Measurements from ENCODE around the gene GALNT10.
"Not testable (repeated sequence)": the region's sequence is repeated elsewhere in the genome, so short reads cannot be mapped to it uniquely, and the experiment has no call there.

Gene GALNT10, protein sequence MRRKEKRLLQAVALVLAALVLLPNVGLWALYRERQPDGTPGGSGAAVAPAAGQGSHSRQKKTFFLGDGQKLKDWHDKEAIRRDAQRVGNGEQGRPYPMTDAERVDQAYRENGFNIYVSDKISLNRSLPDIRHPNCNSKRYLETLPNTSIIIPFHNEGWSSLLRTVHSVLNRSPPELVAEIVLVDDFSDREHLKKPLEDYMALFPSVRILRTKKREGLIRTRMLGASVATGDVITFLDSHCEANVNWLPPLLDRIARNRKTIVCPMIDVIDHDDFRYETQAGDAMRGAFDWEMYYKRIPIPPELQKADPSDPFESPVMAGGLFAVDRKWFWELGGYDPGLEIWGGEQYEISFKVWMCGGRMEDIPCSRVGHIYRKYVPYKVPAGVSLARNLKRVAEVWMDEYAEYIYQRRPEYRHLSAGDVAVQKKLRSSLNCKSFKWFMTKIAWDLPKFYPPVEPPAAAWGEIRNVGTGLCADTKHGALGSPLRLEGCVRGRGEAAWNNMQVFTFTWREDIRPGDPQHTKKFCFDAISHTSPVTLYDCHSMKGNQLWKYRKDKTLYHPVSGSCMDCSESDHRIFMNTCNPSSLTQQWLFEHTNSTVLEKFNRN

DNA sequence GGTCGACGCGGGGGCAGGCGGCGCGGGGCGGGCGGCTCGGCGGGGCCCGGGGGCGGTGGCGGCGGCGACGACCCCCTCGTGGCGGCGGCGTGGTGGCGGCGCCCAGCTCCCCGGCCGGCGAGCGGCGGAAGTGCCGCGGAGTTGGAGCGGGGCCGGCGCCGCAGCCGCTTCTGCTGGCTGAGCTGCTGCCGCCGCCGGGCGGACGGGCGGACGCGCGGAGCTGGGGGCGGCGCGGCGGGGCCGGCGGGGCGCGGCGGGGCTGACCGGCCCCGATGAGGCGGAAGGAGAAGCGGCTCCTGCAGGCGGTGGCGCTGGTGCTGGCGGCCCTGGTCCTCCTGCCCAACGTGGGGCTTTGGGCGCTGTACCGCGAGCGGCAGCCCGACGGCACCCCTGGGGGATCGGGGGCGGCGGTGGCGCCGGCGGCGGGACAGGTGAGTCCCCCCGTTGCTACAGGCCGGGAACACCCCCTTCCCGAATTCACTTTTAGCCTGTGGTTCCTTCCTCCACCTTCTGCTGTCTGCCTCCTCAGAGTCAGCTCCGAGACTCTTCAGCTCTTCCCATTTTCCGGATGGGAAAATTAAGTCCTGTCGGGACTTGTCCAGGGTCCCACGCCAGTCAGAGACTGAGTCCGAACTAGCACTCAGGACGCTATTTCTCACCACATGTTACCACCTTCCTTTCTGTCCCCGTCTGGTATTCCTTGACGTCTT is at the start of gene GALNT10:
Gene GALNT10, plus strand, starts transcription at position 139 of the 710 bp plus-strand sequence. Its CDS starts 134 bp downstream, at position 273.
- peak; percentile 71 for DNase-seq

DNA sequence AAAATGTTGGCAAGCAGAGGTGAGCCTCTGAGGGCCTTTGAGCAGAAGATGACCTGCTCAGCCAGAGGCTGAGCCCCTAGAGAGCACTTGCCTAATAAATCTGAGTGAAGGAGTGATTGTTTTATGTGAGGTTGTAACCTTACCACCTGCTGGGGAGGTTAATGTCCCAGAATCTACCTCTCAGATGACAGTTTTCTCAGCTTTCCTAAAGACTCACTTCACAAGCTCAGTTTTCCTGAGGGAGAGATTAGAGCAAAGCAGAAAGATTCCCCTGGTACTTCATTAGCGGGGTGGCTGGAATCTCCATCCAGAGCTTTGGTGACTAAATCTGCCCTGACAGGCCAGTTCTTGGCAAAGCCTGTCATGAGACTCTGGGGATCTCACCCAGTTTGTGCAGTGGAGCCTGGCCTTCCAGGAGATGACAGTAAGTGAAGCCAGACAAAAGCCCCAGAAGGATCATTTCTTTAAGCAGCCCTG is 48.8 kb upstream of the GALNT10 start:
- no peak for DNase-seq

DNA sequence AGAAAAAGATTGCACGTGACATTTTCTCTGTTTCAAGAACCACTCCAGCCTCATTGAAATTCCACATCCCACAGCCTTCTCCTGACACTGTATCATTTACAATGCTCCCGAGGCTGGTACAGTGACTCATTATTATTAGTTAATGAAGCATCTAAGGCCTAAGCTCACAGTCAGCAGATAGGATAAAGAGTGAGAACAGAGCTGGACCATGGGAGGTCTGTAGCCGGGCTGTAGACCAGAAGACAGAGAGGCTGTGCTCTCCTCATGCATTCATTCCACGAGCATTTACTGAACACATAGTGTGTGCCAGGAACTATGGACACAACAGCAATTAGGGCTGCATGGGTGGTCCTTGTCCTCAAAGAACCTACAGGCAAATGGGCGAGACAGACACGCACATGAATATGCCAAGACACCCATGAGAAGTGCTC is 47.3 kb upstream of the GALNT10 start:
- DNase-seq: no peak

DNA sequence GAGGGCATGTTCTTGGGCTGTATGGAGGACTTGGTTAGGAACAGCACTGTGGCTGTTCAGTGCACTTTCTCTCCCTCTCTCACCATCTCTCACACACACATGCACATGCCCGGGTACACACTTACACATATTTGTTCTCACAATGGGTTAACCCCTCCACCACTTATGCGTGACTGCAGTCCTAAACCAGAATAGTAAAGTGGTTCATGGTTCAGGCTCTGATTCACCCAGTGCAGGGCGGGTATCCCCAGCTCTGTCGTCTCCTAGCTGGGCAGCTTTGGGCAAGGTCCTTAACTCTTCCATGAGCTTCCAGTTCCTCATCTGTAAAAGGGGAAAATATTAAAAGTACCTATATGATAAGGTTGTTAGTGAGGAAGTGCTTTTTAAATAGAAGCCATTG is 45.3 kb upstream of the GALNT10 start:
- no peak for DNase-seq

DNA sequence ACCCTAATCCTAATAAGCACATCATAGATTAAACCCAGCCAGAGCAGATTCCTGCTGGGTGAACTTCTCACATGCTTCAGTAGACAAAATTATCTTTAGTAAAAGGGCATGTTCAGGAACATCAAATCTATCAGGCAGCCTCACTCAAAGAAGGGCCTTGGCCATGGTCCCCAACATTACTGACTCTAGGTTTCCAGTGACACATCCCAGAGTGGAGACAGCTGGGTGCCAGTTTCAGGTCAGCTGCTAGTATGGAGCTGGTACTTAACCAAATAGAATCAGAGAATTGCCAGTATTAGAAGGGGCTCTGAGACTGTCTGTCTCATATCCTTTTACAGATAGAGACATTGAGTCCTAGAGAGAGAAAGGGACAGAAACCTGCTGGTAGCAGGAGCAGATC is 44.1 kb upstream of the GALNT10 start:
- DNase-seq: no peak

DNA sequence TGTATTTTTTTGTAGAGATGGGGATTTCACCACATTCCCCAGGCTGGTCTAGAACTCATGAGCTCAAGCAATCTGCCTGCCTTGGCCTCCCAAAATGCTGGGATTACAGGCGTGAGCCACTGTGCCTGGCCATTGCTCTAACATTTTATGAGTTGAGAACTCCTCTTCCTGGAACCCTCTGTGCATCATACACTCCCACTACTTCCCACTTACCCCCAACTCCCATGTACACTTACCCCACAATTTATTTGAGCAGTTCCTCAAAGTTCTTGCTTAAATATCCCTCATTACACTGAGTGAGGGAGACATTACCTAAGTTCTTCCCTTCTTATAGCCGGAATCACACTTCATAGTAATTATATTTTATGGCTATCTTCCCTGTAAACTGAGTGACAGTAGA is 42.9 kb upstream of the GALNT10 start:
- no peak for DNase-seq

DNA sequence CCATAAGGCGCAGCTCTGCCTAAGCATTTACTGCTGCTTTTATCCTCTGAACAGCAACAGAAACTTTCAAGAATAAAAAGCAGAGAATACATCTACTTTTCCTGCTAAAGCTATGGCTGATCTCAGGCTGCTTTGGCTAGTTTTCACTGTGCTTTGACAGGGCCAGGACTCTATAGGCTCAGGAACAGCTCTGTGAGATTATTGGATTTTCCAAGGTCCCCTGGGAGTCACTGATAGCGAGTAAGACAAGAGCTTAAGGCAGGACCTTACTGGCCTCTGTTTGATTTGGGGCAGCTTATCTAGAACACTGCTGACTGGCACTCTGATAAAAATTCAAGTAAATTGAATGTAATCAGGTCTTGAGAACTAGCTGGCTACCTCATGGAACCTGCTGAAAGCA is 40.1 kb upstream of the GALNT10 start:
- not testable (repeated sequence) for DNase-seq

DNA sequence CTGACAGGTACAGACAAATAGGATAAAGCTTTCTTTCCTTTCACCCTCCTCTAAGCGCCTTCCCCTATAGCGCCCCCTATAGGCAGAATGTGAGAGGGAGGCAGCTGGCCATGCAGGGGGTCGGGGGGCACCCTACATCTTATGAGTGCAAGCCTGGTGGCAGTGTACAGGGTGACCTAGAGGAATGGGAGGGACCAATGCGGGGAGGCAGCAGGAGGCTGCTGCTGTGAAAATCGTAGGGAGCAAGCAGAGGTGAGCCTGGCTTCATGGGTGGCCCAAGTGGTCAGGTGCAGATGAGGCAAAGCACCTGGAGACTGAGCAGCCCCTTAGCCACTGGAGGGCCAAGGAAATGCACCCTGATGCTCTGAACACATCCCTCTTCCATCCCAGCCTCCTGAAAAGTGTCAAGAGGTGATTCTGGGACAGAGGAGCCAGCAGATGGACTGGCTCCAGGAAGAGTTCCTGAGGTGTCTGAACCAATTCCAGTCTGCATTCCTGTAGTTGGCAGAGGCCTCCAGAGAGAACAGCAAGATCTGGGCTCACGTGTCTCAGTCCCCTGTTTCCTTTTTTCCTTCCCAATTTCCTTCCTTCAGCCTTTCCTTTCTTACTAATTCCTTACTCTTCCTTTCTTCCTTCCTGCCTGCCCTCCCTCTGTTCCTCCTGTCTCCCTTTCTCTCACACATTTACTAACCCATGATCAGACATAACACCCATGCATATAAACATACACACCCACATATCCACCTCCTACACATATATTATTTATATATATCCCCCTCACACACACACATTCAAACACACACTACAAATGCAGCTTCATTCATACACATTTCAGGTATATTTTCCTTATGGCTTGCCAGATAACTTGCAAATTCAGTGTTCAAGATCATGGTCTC is 32.8 kb upstream of the GALNT10 start:
- peak; percentile 11 for DNase-seq

DNA sequence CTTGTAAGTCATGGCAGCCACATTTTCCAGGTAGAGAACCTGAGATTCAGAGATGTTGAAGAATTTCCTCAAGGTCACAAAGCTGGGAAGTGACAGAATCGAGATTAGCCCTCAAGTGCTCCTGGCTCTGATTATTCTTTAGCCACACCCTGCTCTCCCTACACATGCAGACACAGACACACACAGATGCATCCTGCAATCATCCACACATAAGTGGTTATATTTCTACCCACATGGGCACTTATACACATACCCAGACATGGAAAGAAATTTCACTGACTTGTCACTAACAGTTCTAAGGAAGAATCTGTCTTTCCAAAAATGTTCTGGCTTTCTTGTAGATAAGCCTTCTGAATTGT is 32.2 kb upstream of the GALNT10 start:
- no peak for DNase-seq

DNA sequence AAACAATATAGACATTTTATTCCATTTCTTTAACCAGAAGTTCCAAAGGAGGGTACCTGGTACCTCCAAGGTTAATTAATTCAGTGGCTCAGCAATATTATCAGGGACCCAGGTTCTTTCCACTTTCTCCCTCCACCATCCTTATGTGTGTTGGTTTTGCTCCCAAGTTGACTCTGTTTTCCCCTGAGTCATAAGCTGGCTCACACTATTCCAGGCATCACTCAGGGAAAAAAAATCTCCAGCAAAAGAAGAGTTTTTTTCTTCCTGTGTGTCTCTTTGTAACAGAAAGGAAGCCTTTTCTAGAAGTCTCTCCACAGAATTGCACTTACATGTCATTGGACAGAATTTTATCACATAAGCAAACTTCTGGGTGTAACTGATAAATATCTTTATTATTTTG is 31.2 kb upstream of the GALNT10 start:
- DNase-seq: no peak

DNA sequence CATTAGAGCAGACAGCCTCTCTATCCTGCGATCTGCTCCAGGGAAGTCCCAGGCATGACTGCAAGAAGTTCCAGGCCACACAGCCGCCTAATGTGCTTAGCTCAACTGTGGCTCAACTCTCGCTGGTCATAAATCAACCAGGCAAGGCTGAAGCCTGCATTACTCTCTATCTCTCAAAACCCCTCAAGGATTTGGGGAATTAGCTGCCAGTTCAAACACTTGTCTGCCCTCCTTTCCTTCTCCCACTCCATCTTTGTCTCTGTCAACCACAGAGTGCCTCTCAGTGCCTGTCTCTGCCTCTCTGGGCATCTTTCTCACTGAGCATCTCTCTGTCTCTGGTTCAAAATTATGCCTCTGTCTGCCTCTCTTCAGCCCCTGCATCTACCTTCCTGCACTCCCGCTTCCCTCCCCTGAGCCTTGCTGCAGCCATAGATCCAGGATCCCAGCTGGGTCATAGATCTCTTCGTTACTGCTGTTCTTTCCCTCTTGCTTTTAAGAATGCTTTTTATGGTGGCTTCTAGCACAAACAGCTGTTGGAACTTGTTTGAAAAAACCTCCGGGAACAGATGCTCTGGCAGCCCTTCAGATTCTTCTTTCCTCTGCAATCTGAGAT is 27.9 kb upstream of the GALNT10 start:
- DNase-seq: no peak

DNA sequence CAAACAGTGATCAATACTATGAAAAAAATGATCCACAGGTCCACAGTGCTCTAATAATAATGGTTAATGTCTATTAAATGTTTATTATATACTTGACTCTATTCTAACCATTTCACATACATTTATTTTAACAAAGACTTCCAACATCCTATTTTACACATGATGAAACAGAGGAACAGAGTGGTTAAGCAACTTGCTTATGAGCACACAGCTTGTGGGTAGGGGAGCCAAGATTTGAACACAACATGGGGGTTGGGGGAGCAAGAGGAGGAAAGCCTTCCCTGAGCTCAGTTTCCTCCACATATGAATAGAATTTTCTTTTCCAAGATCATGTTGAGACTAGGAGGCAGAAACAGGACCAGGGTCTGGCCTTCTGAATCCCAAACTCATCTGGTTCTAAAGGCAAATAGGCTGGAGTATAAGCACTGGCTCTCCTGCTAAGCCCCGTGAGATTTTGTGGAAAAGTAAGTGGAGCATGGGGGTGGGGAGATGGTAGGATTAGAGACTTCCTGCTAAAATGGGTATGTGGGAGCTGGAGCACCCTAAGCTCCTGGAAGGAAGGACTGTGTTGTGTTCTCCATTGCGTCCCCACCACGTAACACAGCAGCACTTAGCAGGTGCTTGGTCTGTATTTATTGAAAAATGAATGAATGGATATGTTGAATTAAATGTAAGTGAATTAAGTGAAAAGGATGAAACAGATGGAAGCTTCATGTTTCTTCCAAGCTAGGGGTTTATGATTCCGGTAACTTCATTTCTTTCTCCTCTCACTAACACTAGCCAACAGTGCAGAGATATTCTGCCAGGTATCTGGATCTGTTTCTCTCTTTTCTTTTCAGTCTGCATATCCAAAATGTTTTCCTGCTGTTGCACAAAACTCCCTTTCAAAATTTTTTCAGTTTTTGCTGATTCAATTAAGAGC is 26.9 kb upstream of the GALNT10 start:
- DNase-seq: no peak

DNA sequence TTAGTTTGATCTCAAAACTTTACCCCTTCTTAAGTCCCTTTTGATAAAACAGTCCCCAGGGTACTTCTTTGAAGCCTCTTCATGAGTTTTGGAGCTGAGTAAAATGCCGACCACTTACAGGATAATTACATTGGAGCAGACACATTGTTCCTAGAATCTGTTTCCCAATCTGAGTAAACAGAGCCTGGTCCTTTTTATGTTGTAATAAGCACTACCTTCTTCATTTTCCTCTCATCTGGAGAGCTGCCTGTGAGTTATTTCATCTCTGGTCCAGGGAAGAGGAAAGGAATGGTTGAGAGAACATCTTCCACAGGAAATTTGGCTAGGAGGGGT is 26.3 kb upstream of the GALNT10 start:
- DNase-seq: no peak

DNA sequence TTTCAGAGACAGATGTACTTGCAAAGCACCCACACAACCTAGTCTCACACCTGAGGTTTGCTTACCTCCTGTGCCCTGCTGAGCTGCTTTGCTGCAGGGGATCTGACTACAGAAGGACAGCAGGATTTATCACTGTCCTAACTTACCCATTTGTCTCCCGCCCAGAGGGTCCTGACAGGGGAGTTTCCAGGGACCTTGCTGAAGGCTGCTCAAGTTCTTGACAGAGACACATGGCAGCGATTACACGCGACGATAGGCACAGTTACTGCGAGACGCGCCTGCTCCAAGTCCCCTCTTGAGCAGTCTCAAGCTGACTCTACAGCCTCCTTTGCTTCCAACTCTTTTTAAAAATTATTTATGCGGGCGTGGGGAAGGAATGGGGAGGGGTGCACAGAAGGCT is 24.6 kb upstream of the GALNT10 start:
- no peak for DNase-seq

DNA sequence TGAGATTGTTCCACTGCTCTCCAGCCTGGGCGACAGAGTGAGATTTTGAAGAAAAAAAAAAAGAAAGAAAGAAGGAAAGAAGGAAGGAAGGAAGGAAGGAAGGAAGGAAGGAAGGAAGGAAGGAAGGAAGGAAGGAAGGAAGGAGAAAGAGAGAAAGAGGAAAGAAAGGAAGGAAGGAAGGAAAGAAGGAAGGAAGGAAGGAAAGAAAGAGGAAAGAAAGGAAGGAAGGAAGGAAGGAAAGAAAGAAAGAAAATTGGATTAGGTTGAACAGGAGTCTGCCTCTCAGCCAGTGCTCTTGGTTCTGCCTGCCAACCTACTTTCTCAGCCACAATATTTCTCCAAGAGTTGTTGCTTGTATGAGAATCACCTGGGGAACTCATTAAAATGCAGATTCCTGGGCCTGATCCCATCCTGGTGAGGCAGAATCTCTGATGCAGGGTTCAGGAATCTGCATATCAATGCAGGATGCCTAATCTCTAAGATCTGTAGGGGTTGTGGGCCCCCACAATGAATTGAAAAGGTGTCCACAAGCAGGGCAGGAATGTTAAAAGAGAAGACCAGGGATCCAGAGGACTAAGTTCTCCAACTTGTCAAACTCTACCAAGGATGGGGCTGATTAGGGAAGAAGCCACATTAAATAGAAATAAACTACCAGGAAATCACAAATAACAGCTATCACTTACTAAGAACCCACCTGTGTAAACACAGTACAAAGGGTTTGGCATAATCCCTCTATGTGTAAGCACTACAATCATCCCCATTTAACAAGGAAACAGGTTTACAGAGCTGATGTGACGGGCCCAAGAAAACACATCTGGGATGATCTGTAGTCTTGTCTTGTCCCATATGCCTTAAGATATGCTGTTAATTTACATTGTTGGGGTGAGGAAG is 23.4 kb upstream of the GALNT10 start:
- DNase-seq: no peak

DNA sequence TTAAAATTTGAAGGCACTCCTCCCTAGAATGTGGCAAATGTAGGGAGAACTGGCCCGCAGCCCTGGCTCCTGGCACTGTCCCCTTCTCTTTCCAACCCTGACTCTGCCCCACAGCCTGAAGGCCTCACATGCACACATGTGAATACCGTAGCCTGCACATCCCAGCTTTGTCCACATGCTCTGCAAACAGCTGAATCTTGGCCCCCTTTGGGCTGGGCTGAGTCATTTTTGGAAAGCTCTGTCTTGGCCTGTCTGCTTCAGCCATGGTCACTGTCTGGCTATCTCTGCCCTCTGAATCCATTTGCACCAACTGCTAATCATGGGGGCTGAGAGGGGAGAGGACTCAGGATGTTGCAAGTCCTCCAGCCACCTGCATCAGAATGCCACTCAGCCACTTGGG is 22.1 kb upstream of the GALNT10 start:
- no peak for DNase-seq

DNA sequence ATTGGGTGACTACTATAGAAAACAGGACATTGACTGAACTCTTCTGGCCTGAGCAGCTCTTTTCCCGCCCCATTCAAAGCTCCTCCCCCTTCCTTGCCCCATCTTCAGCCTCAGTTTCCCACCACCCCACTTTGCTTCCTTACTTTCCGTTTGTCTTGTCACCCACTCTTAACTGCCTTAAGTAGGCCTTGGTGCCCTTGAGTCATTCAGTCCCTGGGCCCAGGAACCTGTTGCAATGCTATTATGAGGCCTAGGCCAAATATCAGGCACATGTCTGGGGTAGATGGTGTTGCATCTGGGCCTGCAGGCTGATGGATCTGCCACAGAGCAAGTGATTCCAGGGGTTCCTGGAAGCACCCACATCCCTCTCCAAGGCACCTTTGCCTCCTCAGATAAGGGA is 17.7 kb upstream of the GALNT10 start:
- DNase-seq: no peak

DNA sequence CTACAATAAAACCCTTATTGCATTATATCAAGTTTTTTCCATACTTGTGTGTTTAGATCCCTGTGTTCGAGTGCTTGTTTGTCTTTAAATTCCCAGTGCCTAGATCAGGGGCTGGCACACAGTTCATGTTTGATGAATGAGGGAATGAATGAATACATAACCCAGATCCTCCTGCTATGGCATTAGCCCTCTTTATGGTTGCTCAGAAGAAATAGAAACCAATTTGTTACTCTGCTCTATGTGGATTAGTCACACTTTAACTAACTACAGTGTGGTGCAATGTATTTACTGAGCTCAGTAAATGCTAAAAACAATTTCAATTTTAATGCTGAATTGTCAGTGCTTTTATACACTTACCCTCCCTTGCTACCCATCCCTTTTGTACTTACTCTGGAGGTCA is 16.4 kb upstream of the GALNT10 start:
- no peak for DNase-seq

DNA sequence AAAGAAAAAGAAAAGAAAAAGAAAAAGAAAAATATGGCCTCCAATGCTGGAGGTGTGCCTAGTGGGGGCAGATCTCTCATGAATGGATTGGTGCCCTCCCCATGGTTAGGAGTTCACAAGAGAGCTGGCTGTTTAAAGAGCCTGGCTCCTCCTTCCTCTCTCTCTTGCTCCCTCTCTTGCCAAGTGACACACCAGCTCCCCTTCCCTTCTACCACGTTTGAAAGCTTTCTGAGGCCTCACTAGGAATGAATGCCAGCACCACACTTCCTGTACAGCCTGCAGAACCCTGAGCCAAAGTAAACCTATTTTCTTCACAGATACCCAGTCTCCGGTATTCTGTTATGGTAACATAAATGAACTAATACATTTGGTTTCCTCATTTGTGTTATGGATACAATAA is 14.4 kb upstream of the GALNT10 start:
- DNase-seq: no peak

DNA sequence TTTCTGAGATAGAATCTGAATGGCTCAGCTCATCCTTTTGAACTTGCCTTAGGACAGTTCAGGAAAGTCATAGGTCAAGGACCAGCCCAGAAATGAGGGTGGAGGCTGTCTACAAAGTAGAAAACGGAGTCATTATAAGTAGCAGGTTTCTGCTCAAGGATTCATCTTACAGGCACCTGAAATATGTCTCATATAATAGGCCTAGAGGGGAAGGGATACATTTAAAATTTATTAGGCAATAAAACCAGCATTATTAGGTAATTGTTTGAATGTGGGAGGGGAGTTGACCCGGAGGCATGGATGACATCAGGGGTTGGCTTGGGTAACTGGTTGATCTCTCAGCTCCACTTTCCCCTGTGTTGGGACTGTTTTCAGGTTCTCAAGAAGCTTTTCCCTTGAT is 11.9 kb upstream of the GALNT10 start:
- DNase-seq: no peak
